Nucleus accumbens (tissue), 56 donors: Measurements from ENCODE around the gene FDX2.

Source experiments
- DNase-seq, 56 donors: peaks; one replicate each; lab custom pipeline; 2025; lab: John Stamatoyannopoulos, UW

Gene FDX2

GRCh38 chr19:10333758-10334587 is 18.2 kb upstream of the FDX2 start:
- DNase-seq: no peak

- peak; percentile 57 to 98 (median 95) for DNase-seq
Measured at GRCh38 chr19:10332965-10333757, 17.3 kb upstream of the FDX2 start, which contains the start of gene RAVER1. Gene RAVER1, minus strand, starts transcription at chr19:10333529. Its CDS starts 22 bp downstream, at chr19:10333507.

- DNase-seq: no peak
Measured at GRCh38 chr19:10332158-10332964, 16.5 kb upstream of the FDX2 start.

GRCh38 chr19:10329555-10329954 is 13.7 kb upstream of the FDX2 start:
- DNase-seq: no peak

GRCh38 chr19:10328558-10329429 is 13.0 kb upstream of the FDX2 start:
- DNase-seq: no peak

GRCh38 chr19:10327793-10328192 is 12.0 kb upstream of the FDX2 start:
- no peak for DNase-seq

- no peak for DNase-seq
Measured at GRCh38 chr19:10325732-10326131, 9.9 kb upstream of the FDX2 start.

- no peak for DNase-seq
Measured at GRCh38 chr19:10321874-10322835, 6.3 kb upstream of the FDX2 start.

GRCh38 chr19:10321417-10321797 is 5.6 kb upstream of the FDX2 start:
- DNase-seq: no peak

GRCh38 chr19:10320602-10321416 is 5.0 kb upstream of the FDX2 start:
- no peak for DNase-seq

GRCh38 chr19:10318807-10319682 is 3.2 kb upstream of the FDX2 start:
- no peak for DNase-seq

GRCh38 chr19:10317857-10318462 is 2.1 kb upstream of the FDX2 start:
- no peak for DNase-seq

GRCh38 chr19:10317045-10317856 is 1.4 kb upstream of the FDX2 start:
- no peak for DNase-seq

GRCh38 chr19:10316229-10317044 is 622 bp upstream of the FDX2 start:
- DNase-seq: peak in 9 of 56 donors; percentile 14 to 43 (median 31)

GRCh38 chr19:10309423-10309822 is 6.4 kb downstream of the FDX2 start, which contains the start of gene ZGLP1:
Gene ZGLP1, minus strand, starts transcription at chr19:10309815.
- DNase-seq: no peak
